Astrocyte of the spinal cord (primary cell): ENCODE data around the gene PRSS22.
A peak's percentile ranks its signal among the peaks of the same experiment; 100 is the strongest.

Experiments
- DNase-seq: peaks from one replicate; pipeline ENCODE4 v3.0.0; 2011; ENCODE audit warnings: low read depth, low spot score
- H3K4me3 ChIP-seq: 2 replicates; pipeline ENCODE4 v1.5.1; 2011; ENCODE audit warnings: low read depth, mild to moderate bottlenecking, low read length, moderate library complexity
- CTCF ChIP-seq: IDR thresholded peaks from 2 replicates; pipeline ENCODE4 v1.5.1; 2012; ENCODE audit warnings: low read depth, mild to moderate bottlenecking, low read length, inconsistent platforms
- in situ Hi-C: cut with HindIII; loops from 2 replicates; pipeline ENCODE4 v1.10.0; 2017; ENCODE audit warnings: low sequenced_read_pairs

Gene PRSS22

GRCh38 chr16:2881783-2882649, 24.0 kb upstream of the PRSS22 start:
- no peak for TF ChIP-seq CTCF
- no peak for DNase-seq

GRCh38 chr16:2879854-2880508, 22.0 kb upstream of the PRSS22 start:
- no peak for TF ChIP-seq CTCF
- DNase-seq = no peak
- in situ Hi-C loops = no loop called here
- no peak overlapping the region for H3K4me3 ChIP-seq

More at GRCh38 chr16:2881783-2882649, 24.0 kb upstream of the PRSS22 start:
- in situ Hi-C loops = no loop called here
- H3K4me3 ChIP-seq = peak overlapping the region; percentile 79

GRCh38 chr16:2874912-2875362, 17.0 kb upstream of the PRSS22 start:
- TF ChIP-seq CTCF = peak; percentile 91
- in situ Hi-C loops = no loop called here
- H3K4me3 ChIP-seq = no peak overlapping the region
- DNase-seq = peak; percentile 56

- in situ Hi-C loops = no loop called here
- no peak for TF ChIP-seq CTCF
- no peak overlapping the region for H3K4me3 ChIP-seq
- DNase-seq = no peak
Observed at GRCh38 chr16:2874032-2874911, 16.3 kb upstream of the PRSS22 start.

- no peak for DNase-seq
- in situ Hi-C loops = no loop called here
- TF ChIP-seq CTCF = no peak
- H3K4me3 ChIP-seq = no peak overlapping the region
Observed at GRCh38 chr16:2871926-2872325, 14.0 kb upstream of the PRSS22 start.
